SK-N-SH (cell line): ENCODE measurements around the gene TSACC. TPM values are rescaled to one million over a fixed set of nuclear protein-coding genes. Genes with fewer than 3 reads are reported as not detected.

Source experiments
- CTCF ChIA-PET: fragments of 300-600, 350-600 bp; formaldehyde crosslinking; extraction: SDS; loops from one replicate; lab custom pipeline; 2021; lab: Yijun Ruan, JAX
- POLR2A ChIA-PET: fragments of 350-600 bp; sonication (Branson Sonifier 250); formaldehyde crosslinking; extraction: SDS; loops from one replicate; lab custom pipeline; 2020; ENCODE audit warnings: antibody characterized with exemption, inconsistent platforms; lab: Yijun Ruan, JAX
- DNase-seq: peaks from one replicate; pipeline ENCODE4 v3.0.0; 2012
- H2AFZ ChIP-seq: fragments of 200-600 bp; sonication (generic); 2 replicates; pipeline ENCODE4 v1.8.1; 2016; ENCODE audit warnings: antibody characterized with exemption, mild to moderate bottlenecking, low read depth
- H3F3A ChIP-seq: fragments of 200-600 bp; sonication (generic); replicated peaks from 2 replicates; pipeline ENCODE3; 2016; ENCODE audit warnings: antibody characterized with exemption, mild to moderate bottlenecking; ENCODE audit not compliant: insufficient read depth
- H3K27ac ChIP-seq, 2 experiments: fragments of 200-500 bp in 1 of 2; fragments of 200-600 bp in 1 of 2; sonication (Bioruptor generic) in 1 of 2; sonication (generic), shearing (Covaris generic) in 1 of 2; 2 replicates each; pipeline versions ENCODE4 v1.5.1 to v1.6.1; 2014 to 2016; ENCODE audit warnings: low read depth in 2 of 2, inconsistent platforms in 1 of 2, low read length in 1 of 2, mild to moderate bottlenecking in 1 of 2, mixed read lengths in 1 of 2
- H3K27me3 ChIP-seq: fragments of 200-600 bp; sonication (generic), shearing (Covaris generic); 2 replicates; pipeline ENCODE4 v1.6.1; 2016; ENCODE audit warnings: mixed run types; ENCODE audit not compliant: insufficient read depth
- H3K36me3 ChIP-seq, 2 experiments: fragments of 200-500 bp in 1 of 2; fragments of 200-600 bp in 1 of 2; sonication (Bioruptor generic) in 1 of 2; sonication (generic) in 1 of 2; replicated peaks in 1 of 2; 2 replicates each; pipeline versions ENCODE3 to v1.5.1; 2014 to 2016; ENCODE audit warnings: low read length in 1 of 2, mild to moderate bottlenecking in 1 of 2; ENCODE audit not compliant: insufficient read depth in 2 of 2, control insufficient read depth in 1 of 2
- H3K4me1 ChIP-seq, 2 experiments: fragments of 200-500 bp in 1 of 2; fragments of 200-600 bp in 1 of 2; sonication (Bioruptor generic) in 1 of 2; sonication (generic), shearing (Covaris generic) in 1 of 2; 2 replicates each; pipeline versions ENCODE4 v1.5.1 to v1.6.1; 2014 to 2016; ENCODE audit warnings: low read depth in 1 of 2, low read length in 1 of 2, mixed run types in 1 of 2; ENCODE audit not compliant: insufficient read depth in 2 of 2, control insufficient read depth in 1 of 2
- H3K4me2 ChIP-seq: fragments of 200-600 bp; sonication (generic), shearing (Covaris generic); 2 replicates; pipeline ENCODE4 v1.6.1; 2017; ENCODE audit warnings: mixed run types
- H3K4me3 ChIP-seq, 2 experiments: fragments of 200-500 bp in 1 of 2; fragments of 200-600 bp in 1 of 2; sonication (Bioruptor generic) in 1 of 2; sonication (generic), shearing (Covaris generic) in 1 of 2; 2 replicates each; pipeline versions ENCODE4 v1.5.1 to v1.8.1; 2014 to 2016; ENCODE audit warnings: low read depth in 2 of 2, inconsistent platforms in 1 of 2, low read length in 1 of 2, mild to moderate bottlenecking in 1 of 2, mixed read lengths in 1 of 2, moderate library complexity in 1 of 2
- H3K79me2 ChIP-seq: fragments of 200-600 bp; sonication (generic); 2 replicates; pipeline ENCODE4 v1.8.1; 2017; ENCODE audit warnings: mild to moderate bottlenecking; ENCODE audit not compliant: insufficient read depth
- H3K9ac ChIP-seq: fragments of 200-600 bp; sonication (generic); 2 replicates; pipeline ENCODE4 v1.6.1; 2017; ENCODE audit warnings: mixed run types
- H3K9me2 ChIP-seq: fragments of 200-600 bp; sonication (generic); 2 replicates; pipeline ENCODE4 v1.6.1; 2017; ENCODE audit warnings: mixed run types
- H3K9me3 ChIP-seq: fragments of 200-600 bp; sonication (generic); 2 replicates; pipeline ENCODE4 v1.6.1; 2017; ENCODE audit warnings: mixed run types, mild to moderate bottlenecking, moderate library complexity
- H4K20me1 ChIP-seq: fragments of 200-600 bp; sonication (generic); 2 replicates; pipeline ENCODE4 v1.6.1; 2017; ENCODE audit warnings: mild to moderate bottlenecking, mixed run types; ENCODE audit not compliant: insufficient read depth
- CHD2 ChIP-seq: fragments of 150-350 bp; IDR thresholded peaks from 2 replicates; pipeline ENCODE4 v1.6.1; 2018; ENCODE audit warnings: low read length; ENCODE audit not compliant: partially characterized antibody
- ELF1 ChIP-seq: IDR thresholded peaks from 2 replicates; pipeline ENCODE4 v1.4.0; 2012
- EP300 ChIP-seq, 2 experiments: IDR thresholded peaks; 2 replicates each; pipeline versions ENCODE4 v1.4.0 to v1.6.1; 2012; ENCODE audit warnings: borderline replicate concordance in 1 of 2, low read depth in 1 of 2, low read length in 1 of 2
- GATA2 ChIP-seq: sonication (generic); formaldehyde crosslinking; IDR thresholded peaks from 2 replicates; pipeline ENCODE4 v1.5.0; 2020; ENCODE audit warnings: mild to moderate bottlenecking, missing genetic modification reagents
- MEF2A ChIP-seq: IDR thresholded peaks from 2 replicates; pipeline ENCODE4 v1.4.0; 2012; ENCODE audit warnings: low read depth, borderline replicate concordance
- MXI1 ChIP-seq: IDR thresholded peaks from 2 replicates; pipeline ENCODE4 v1.6.1; 2012; ENCODE audit warnings: mild to moderate bottlenecking, low read depth, low read length, improper control_type of control experiment
- NFIC ChIP-seq: IDR thresholded peaks from 2 replicates; pipeline ENCODE4 v1.4.0; 2012; ENCODE audit warnings: borderline replicate concordance
- NRF1 ChIP-seq: IDR thresholded peaks from 2 replicates; pipeline ENCODE4 v1.6.1; 2012; ENCODE audit warnings: low read depth, mild to moderate bottlenecking, low read length
- RAD21 ChIP-seq: IDR thresholded peaks from 2 replicates; pipeline ENCODE4 v1.6.1; 2012; ENCODE audit warnings: mild to moderate bottlenecking, low read length
- RCOR1 ChIP-seq: fragments of 150-350 bp; IDR thresholded peaks from 2 replicates; pipeline ENCODE4 v1.6.1; 2017; ENCODE audit warnings: antibody characterized with exemption, low read length
- SIN3A ChIP-seq: IDR thresholded peaks from 2 replicates; pipeline ENCODE4 v1.6.1; 2012; ENCODE audit warnings: low read depth, mild to moderate bottlenecking, low read length, moderate library complexity, borderline replicate concordance
- TAF1 ChIP-seq: IDR thresholded peaks from 2 replicates; pipeline ENCODE4 v1.6.1; 2012; ENCODE audit warnings: low read depth, mild to moderate bottlenecking, low read length, moderate library complexity, borderline replicate concordance
- TCF12 ChIP-seq: IDR thresholded peaks from 2 replicates; pipeline ENCODE4 v1.4.0; 2012
- TEAD4 ChIP-seq: IDR thresholded peaks from 2 replicates; pipeline ENCODE4 v1.4.0; 2012; ENCODE audit warnings: mild to moderate bottlenecking, borderline replicate concordance; ENCODE audit not compliant: insufficient read depth
- WGBS: methylation state at CpG from one replicate; pipeline ENCODE4 v1.1.6; 2017; ENCODE audit warnings: low lambda C conversion rate; 5-methylcytosine and 5-hydroxymethylcytosine counted together
- polyA plus RNA-seq, 3 experiments: library from polyadenylated mRNA; depleted of rRNA; stranded (reverse); fragments of >200 nt; gene quantifications; 2 replicates each; pipeline ENCODE4 v1.2.3, GENCODE V29; 2012
- TF ChIP-seq, protein P1 (sequence below): IDR thresholded peaks from 2 replicates; pipeline ENCODE4 v1.4.0; 2012; ENCODE audit warnings: low read depth, borderline replicate concordance

Gene TSACC
- polyA plus RNA-seq, 1 of the 3 experiments (the other 2 are of a cell fraction) = 1.5 TPM

GRCh38 chr1:156295391-156295947 is 42.9 kb upstream of the TSACC start, which contains the start of gene GLMP (continued):
- TF ChIP-seq EP300 (IDR thresholded peaks at IDR 0.05; ENCODE audit: borderline replicate concordance in 1 of 2, low read depth in 1 of 2, low read length in 1 of 2) = peak in 1 of 2 experiments; percentile 15; a peak in 1 of 4 replicates
- no peak for TF ChIP-seq RCOR1
- TF ChIP-seq MEF2A = no peak
- TF ChIP-seq RAD21 = no peak
- 0 out of 2 replicates have a peak, but pooled peaks have one; percentile 7 for TF ChIP-seq NFIC
- TF ChIP-seq, all 33 proteins: peak for 12

GRCh38 chr1:156298852-156299357 is 39.4 kb upstream of the TSACC start, which contains the start of gene VHLL:
VHLL (minus strand) TSS chr1:156299307; CDS start chr1:156299189, 118 bp downstream.
- DNase-seq = no peak
- no peak within 1 kb of the TSS for H3K4me3 ChIP-seq
- H3K79me2 ChIP-seq = peaks cover 18% of the 10 kb centered on the region
- ChIA-PET CTCF (interaction anchor here (0.6 to 1.5 kb wide), 3 partner anchors 16 to 61 kb away, joined by 3 to 5 read pairs (median 3); no protein-coding TSS in a partner anchor), POLR2A (no interaction called here)
- 88% methylated on average over 19 of the region's 19 CpGs for WGBS
- H3K9me2 ChIP-seq = no peaks in the 10 kb centered on the region
- no peak within 1 kb of the TSS for H2AFZ ChIP-seq
- peaks cover 9% of the 10 kb centered on the region for H3F3A ChIP-seq
- no peaks in the 10 kb centered on the region for H3K27me3 ChIP-seq
- H3K36me3 ChIP-seq = peaks cover 2 to 7% of the 10 kb centered on the region in 2 experiments
- no peaks in the 10 kb centered on the region for H4K20me1 ChIP-seq
- H3K9me3 ChIP-seq = no peaks in the 10 kb centered on the region
- H3K4me2 ChIP-seq = no peak within 1 kb of the TSS
- no peak within 1 kb of the TSS for H3K27ac ChIP-seq
- peaks cover 9 to 10% of the 10 kb centered on the region in 2 experiments; a peak in 2 of 4 replicates for H3K4me1 ChIP-seq
- no peak within 1 kb of the TSS for H3K9ac ChIP-seq
- TF ChIP-seq, protein P1, sequence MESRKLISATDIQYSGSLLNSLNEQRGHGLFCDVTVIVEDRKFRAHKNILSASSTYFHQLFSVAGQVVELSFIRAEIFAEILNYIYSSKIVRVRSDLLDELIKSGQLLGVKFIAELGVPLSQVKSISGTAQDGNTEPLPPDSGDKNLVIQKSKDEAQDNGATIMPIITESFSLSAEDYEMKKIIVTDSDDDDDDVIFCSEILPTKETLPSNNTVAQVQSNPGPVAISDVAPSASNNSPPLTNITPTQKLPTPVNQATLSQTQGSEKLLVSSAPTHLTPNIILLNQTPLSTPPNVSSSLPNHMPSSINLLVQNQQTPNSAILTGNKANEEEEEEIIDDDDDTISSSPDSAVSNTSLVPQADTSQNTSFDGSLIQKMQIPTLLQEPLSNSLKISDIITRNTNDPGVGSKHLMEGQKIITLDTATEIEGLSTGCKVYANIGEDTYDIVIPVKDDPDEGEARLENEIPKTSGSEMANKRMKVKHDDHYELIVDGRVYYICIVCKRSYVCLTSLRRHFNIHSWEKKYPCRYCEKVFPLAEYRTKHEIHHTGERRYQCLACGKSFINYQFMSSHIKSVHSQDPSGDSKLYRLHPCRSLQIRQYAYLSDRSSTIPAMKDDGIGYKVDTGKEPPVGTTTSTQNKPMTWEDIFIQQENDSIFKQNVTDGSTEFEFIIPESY = no peak
- no peak for TF ChIP-seq NRF1
- TF ChIP-seq TEAD4 = no peak
- no peak for TF ChIP-seq ELF1
- TF ChIP-seq MXI1 = no peak
- no peak for TF ChIP-seq TAF1
- no peak for TF ChIP-seq GATA2
- TF ChIP-seq RCOR1 = no peak
- no peak for TF ChIP-seq MEF2A
- TF ChIP-seq SIN3A = no peak
- TF ChIP-seq CHD2 = no peak
- no peak for TF ChIP-seq TCF12
- TF ChIP-seq, all 33 proteins: peak for 0
